Uterus (tissue), 4 donors: ENCODE data around the gene RAC3. TPM values are rescaled to one million over a fixed set of nuclear protein-coding genes. Genes with fewer than 3 reads are reported as not detected.

Source experiments
- DNase-seq, 2 donors: peaks; one replicate each; pipeline ENCODE4 v3.0.0-alpha.2; 2019 to 2020
- H3K27ac ChIP-seq, 2 donors: fragments of 200-600 bp; sonication (generic); 1 replicate in 1 of 2; 2 replicates in 1 of 2; pipeline ENCODE4 v1.5.1; 2016 to 2018
- H3K27me3 ChIP-seq, 2 donors: fragments of 200-600 bp; sonication (generic); one replicate each; pipeline ENCODE4 v1.5.1; 2018 to 2019; ENCODE audit warnings: control low read depth in 1 of 2
- H3K36me3 ChIP-seq, 2 donors: fragments of 200-600 bp; sonication (generic); one replicate each; pipeline ENCODE4 v1.5.1; 2019; ENCODE audit warnings: control low read depth in 1 of 2
- H3K4me1 ChIP-seq, 2 donors: fragments of 200-600 bp; sonication (generic); one replicate each; pipeline ENCODE4 v1.5.1; 2018 to 2019; ENCODE audit warnings: control low read depth in 1 of 2
- H3K4me3 ChIP-seq, 2 donors: fragments of 200-600 bp; sonication (generic); 1 replicate in 1 of 2; 2 replicates in 1 of 2; pipeline ENCODE4 v1.5.1; 2018 to 2019; ENCODE audit warnings: mild to moderate bottlenecking in 1 of 2
- H3K9me3 ChIP-seq, 2 donors: fragments of 200-600 bp; sonication (generic); one replicate each; pipeline ENCODE4 v1.5.1; 2019; ENCODE audit warnings: control low read depth in 1 of 2
- CTCF ChIP-seq, 4 experiments: fragments of 200-600 bp in 2 of 4; fragments of 450-650 bp in 2 of 4; sonication (generic) in 2 of 4; IDR thresholded peaks; one replicate each; pipeline ENCODE4 v1.5.1; 2016 to 2019; ENCODE audit warnings: antibody characterized with exemption in 4 of 4, mild to moderate bottlenecking in 2 of 4, moderate library complexity in 1 of 4
- POLR2A ChIP-seq, 2 donors: fragments of 450-650 bp; IDR thresholded peaks; one replicate each; pipeline ENCODE4 v1.6.1; 2016; ENCODE audit warnings: antibody characterized with exemption in 2 of 2, mild to moderate bottlenecking in 1 of 2, moderate library complexity in 1 of 2
- intact Hi-C: fragments of 100-400 bp; cut with DNase I; formaldehyde crosslinking; loops from one replicate; pipeline ENCODE4 v1.15.1; 2023; ENCODE audit warnings: low total_unique reads
- total RNA-seq, 4 donors: library from RNA; depleted of rRNA in 3 of 4; stranded (reverse); fragments of >200 nt in 3 of 4; gene quantifications; one replicate each; pipeline versions ENCODE4 v1.1.0 to v1.2.4, GENCODE V29; 2014 to 2023
- donor health status: DM: yes; HTN: yes; CAD: no.

Gene RAC3
- total RNA-seq, 4 donors from 2014 or later = 0.91 to 8.4 TPM; not detected in 2

GRCh38 chr17:82013772-82014321 lies 17.6 kb upstream of the RAC3 start:
- H3K27ac ChIP-seq = peak overlapping the region; percentile 65 to 71
- H3K9me3 ChIP-seq = no peaks in the 10 kb centered on the region
- no peak for DNase-seq
- no peak for TF ChIP-seq POLR2A (IDR thresholded peaks at IDR 0.05)
- TF ChIP-seq CTCF (IDR thresholded peaks at IDR 0.05) = no peak
- H3K36me3 ChIP-seq = no peaks in the 10 kb centered on the region
- intact Hi-C loops = no loop called here
- H3K27me3 ChIP-seq = no peaks in the 10 kb centered on the region
- no peak overlapping the region for H3K4me3 ChIP-seq
- H3K4me1 ChIP-seq = no peaks in the 10 kb centered on the region

- H3K27ac ChIP-seq = no peak overlapping the region
- no peak for DNase-seq
- no peaks in the 10 kb centered on the region for H3K36me3 ChIP-seq
- no peaks in the 10 kb centered on the region for H3K27me3 ChIP-seq
- no peaks in the 10 kb centered on the region for H3K9me3 ChIP-seq
- H3K4me3 ChIP-seq = no peak overlapping the region
- no peaks in the 10 kb centered on the region for H3K4me1 ChIP-seq
- TF ChIP-seq CTCF (IDR thresholded peaks at IDR 0.05) (no peak), POLR2A (IDR thresholded peaks at IDR 0.05) (no peak)
- intact Hi-C loops = no loop called here
Measured at GRCh38 chr17:82014432-82014831, 17.0 kb upstream of the RAC3 start.

- no peak for DNase-seq
- intact Hi-C loops = loop anchor here (5.0 kb wide), 1 partner anchor 53 kb away; the partner anchor contains the start of gene NOTUM
- H3K27ac ChIP-seq = no peak overlapping the region
- no peak for TF ChIP-seq CTCF (IDR thresholded peaks at IDR 0.05)
- TF ChIP-seq POLR2A (IDR thresholded peaks at IDR 0.05) = no peak
- H3K9me3 ChIP-seq = no peaks in the 10 kb centered on the region
- H3K27me3 ChIP-seq = no peaks in the 10 kb centered on the region
- H3K4me1 ChIP-seq = no peaks in the 10 kb centered on the region
- no peaks in the 10 kb centered on the region for H3K36me3 ChIP-seq
- no peak overlapping the region for H3K4me3 ChIP-seq
Measured at GRCh38 chr17:82014971-82015310, 16.5 kb upstream of the RAC3 start.

- H3K4me1 ChIP-seq = no peaks in the 10 kb centered on the region
- no peak for DNase-seq
- H3K27ac ChIP-seq = no peak overlapping the region
- H3K36me3 ChIP-seq = no peaks in the 10 kb centered on the region
- intact Hi-C loops = loop anchor here (5.0 kb wide), 1 partner anchor 53 kb away; the partner anchor contains the start of gene NOTUM
- no peaks in the 10 kb centered on the region for H3K27me3 ChIP-seq
- H3K4me3 ChIP-seq = no peak overlapping the region
- H3K9me3 ChIP-seq = no peaks in the 10 kb centered on the region
- TF ChIP-seq CTCF (IDR thresholded peaks at IDR 0.05) (no peak), POLR2A (IDR thresholded peaks at IDR 0.05) (no peak)
Measured at GRCh38 chr17:82015311-82015971, 16.0 kb upstream of the RAC3 start.

GRCh38 chr17:82016061-82016874 lies 15.2 kb upstream of the RAC3 start:
- Histone ChIP-seq H3K4me1 (peaks cover 0 to 1% of the 10 kb centered on the region in 2 donors), H3K27ac (no peak overlapping the region), H3K4me3 (no peak overlapping the region), H3K9me3 (no peaks in the 10 kb centered on the region), H3K27me3 (no peaks in the 10 kb centered on the region), H3K36me3 (no peaks in the 10 kb centered on the region)
- intact Hi-C loops = loop anchor here (5.0 kb wide), 1 partner anchor 54 kb away; the partner anchor contains the start of gene NOTUM
- no peak for DNase-seq
- TF ChIP-seq POLR2A (IDR thresholded peaks at IDR 0.05) (no peak), CTCF (IDR thresholded peaks at IDR 0.05) (no peak)
